ENCODE data around the gene MLC1. TPM values are rescaled to one million over a fixed set of nuclear protein-coding genes. Genes with fewer than 3 reads are reported as not detected.

The MLC1 gene
- total RNA-seq, 1 experiment from 2014 or later: not detected

DNA sequence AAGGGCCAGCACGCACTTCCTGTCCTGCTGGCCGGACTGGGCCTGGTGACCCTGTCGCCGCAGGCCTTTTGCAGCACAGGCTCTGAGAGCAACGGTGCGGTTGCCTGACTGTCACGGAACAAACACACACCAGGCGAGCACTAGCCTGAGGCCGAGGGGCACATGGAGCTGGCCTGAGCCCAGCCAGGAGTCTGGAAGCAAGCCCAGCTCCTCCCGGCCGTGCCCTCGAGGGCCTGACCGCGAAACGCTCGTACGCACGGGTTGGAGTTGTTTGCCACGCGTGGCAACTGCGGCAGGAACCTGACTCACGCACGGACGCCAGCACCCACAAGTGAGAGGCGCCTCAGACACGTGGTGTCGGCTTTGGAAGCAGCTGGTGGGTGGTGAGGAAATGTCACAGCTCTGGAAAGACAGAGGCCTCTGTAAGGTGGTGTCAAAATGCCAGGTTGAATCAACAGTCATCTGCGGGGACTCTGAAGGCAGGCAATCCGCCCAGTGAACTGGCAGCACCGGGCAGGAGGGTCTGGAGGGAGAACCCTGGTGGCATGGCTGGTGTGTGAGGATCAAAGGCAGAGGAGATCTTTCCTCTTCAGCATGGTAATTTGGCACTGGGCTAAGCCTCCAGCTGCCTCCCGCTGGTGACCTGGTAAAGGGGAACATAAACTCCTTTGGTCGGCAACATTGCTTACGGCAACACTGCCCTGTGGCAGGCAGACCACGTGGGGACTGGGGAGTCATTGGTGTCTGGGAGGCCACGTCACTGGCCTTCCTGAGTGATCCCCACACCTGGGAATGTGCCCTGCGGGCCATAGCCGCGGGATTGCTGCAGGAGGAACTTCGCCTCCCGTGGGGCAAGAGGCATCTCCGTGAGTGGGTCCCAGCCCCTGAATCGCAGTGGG, 57.3 kb downstream of the MLC1 start:
- DNase-seq (ENCODE audit: low spot score): peak; percentile 14
- in situ Hi-C loops (cut with HindIII; ENCODE audit: low sequenced_read_pairs): no loop called here

DNA sequence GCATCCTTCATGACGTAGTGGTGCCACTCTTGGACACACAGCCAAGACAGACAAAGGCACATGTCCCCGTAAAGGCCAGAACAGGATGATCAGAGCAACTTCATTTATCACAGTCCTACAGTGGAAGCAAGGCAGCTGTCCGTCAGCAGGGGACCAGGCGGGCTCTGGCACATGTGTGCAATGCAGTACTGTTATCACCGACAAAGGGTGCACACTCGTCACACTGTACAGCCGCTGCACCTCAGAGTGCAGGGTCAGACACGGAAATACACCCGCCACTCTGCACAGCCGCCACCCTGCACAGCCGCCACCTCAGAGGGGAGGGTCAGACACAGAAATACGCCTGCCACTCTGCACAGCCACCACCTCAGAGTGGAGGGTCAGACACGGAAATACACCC, 59.2 kb downstream of the MLC1 start:
- DNase-seq (ENCODE audit: low spot score): no peak
- in situ Hi-C loops (cut with HindIII; ENCODE audit: low sequenced_read_pairs): no loop called here

GRCh38 chr22:50022171-50022819, 62.9 kb downstream of the MLC1 start:
- DNase-seq (ENCODE audit: low spot score): no peak
- in situ Hi-C loops (cut with HindIII; ENCODE audit: low sequenced_read_pairs): no loop called here

DNA sequence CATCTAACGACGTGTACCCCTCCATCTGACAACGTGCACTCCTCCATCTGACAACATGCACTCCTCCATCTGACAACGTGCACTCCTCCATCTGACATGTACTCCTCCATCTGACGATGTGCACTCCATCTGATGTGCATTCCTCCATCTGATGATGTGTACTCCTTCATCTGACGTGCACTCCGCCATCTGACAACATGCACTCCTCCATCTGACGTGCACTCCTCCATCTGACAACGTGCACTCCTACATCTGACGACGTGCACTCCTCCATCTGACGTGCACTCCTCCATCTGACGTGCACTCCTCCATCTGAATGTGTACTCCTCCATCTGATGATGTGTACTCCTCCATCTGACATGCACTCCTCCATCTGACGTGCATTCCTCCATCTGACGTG, 64.6 kb downstream of the MLC1 start:
- DNase-seq (ENCODE audit: low spot score): no peak
- in situ Hi-C loops (cut with HindIII; ENCODE audit: low sequenced_read_pairs): no loop called here

DNA sequence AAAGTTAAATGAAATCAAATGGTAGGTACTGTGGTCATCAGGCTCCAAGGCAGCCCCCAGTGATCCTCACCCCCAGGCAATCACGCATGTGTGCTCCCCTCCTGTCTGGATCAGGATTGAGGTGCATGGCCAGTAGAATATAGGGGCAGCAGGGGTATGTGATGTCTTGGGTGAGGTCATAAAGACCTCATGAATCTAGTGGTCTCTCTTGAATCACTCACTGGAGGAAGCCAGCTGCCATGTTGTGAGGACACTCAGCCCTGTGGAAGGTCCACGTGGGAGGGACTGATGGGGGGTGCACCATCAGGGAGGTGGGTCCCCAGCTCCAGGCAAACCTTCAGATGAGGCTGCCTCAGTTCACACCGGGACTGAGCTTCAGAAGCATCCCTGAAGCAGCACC, 65.9 kb downstream of the MLC1 start:
- in situ Hi-C loops (cut with HindIII; ENCODE audit: low sequenced_read_pairs): no loop called here
- DNase-seq (ENCODE audit: low spot score): no peak

GRCh38 chr22:50018608-50019285, 66.5 kb downstream of the MLC1 start:
- no peak for DNase-seq (ENCODE audit: low spot score)
- in situ Hi-C loops (cut with HindIII; ENCODE audit: low sequenced_read_pairs): no loop called here

DNA sequence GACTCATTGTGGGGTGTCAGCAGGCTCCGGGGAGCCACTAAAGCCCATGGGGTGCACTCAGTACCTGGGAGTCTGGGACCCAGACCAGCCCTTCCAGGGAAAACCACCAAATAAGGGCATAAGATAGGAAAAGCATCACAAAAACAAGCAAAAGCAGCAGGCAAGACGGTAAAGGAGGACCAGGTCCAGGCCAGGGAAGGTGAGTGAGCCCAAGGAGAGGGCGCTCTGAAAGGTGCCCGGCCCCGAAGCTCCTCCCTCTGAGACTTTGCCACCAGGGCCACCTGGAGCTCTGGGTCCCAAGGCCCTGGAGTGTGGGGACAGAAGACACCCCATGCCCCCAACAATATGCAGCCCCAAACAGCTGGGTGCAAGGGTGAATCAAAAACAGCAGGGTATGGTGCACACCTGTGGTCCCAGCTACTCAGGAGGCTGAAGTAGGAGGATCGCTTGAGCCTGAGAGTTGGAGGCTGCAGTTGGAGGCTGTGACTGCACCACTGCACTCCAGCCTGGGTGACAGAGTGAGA, 67.5 kb downstream of the MLC1 start:
- in situ Hi-C loops (cut with HindIII; ENCODE audit: low sequenced_read_pairs): no loop called here
- no peak for DNase-seq (ENCODE audit: low spot score)

DNA sequence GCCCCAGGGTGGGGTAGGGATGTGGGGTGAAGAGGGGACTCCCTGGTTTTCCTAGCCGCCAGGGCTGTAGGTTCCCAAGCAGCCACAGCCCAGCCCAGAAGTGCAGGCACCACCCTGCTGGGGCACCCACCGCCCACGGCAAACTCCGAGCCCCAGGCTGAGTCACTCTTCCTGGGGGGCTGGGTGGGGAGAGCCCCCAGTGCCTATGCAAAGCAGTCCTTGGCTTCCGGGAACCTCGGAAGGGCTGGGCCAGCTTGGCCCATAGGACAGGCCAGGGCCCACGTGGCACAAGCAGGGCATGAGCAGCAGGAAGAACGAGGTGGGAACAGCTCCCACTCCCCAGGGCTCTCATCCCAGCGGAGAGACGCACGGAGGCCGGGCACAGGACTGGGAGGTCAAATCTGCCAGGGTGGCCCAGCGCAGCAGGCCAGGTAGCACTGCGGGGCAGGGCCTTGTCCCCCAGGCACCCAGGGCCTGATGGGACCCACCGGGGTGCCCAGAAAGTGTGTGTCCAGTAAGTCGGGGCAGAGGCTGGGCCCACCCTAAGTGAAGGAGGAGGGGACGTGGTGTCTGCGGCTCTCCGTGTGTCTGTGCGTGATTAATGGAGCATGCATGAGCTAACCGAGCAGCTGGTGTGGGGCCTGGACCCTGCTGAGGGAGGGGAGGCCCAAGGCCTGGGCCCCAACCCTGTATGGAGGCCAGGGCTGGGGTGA, 68.1 kb downstream of the MLC1 start:
- no peak for DNase-seq (ENCODE audit: low spot score)
- in situ Hi-C loops (cut with HindIII; ENCODE audit: low sequenced_read_pairs): no loop called here

GRCh38 chr22:50016308-50016987, 68.8 kb downstream of the MLC1 start:
- no peak for DNase-seq (ENCODE audit: low spot score)

DNA sequence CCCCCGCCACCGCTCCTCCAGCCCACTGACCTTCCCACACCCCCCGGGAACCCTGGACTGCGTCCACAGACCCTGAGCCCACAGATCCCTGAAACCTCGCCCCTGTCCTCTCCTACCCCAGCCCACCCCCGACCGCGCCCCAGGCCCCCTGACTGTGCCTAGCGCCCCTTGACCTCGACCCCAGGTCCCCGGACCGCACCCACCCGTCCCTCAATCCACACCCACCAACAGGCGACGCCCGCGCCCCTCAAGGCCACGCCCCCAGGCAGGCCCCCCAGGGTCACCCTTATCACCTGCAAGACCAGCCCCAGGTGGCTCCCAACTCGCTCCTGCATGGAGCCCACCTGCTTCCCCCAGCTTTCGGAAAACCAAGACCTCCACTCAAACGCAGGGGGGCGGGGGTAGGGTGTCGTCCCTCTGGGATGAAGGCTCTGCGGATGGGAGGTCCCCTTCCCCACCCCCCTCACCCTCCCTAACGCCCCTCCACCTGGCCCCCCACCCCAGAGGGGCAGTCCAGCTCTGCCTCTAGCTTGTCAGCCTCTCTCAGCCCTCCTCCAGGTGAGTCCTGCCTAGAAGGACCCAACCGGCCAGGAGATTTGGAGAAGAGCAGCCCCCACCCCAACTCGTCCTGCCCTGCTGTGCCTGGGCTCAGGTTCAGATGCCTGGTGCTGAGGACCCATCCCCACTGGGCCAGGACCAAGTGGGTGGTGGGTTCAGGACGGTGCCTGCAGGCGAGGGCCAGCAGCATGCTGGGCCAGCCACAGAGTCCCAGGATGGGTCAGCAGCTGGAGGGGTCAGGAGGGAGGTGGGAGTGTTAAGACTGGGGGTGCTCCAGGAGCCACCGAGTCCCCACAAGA, 69.5 kb downstream of the MLC1 start:
- in situ Hi-C loops (cut with HindIII; ENCODE audit: low sequenced_read_pairs): no loop called here
- no peak for DNase-seq (ENCODE audit: low spot score)

More at GRCh38 chr22:50016308-50016987, 68.8 kb downstream of the MLC1 start:
- in situ Hi-C loops (cut with HindIII; ENCODE audit: low sequenced_read_pairs): no loop called here

DNA sequence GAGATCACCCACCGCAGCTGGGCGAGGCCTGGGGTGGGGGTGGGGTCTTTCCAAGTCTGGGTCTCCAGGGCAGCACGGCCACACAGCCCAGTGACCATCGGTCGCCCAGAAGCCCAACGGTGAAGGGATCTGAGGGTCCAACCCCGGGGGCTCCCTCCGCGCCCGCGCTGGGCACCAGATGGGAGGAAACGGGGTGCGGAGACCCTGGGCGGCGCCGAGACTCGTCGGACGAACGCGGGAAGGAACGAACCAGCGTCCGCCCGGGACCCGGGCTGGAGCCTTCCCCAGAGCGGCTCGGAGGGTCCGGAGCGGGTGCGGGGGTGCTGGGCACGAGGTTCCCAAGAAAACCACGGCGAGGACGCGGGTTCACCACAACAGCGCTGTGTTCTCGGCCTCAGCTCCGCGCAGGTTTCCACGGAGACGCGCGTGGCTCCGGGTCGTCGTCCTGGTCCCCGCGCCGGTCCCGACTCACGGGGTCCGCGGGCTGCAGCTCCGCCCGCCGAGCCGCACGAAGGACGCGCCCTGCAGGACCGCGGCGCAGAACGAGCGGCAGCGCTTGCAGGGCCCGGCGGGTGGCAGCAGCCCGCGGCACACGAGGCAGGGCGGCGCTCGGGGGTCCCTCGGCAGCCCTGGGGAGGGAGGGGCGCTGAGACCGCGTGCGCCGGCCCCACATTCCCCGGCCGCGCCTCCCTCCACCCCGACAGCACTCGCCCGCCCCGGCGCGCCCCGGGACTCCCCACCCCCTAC, 70.4 kb downstream of the MLC1 start:
- DNase-seq (ENCODE audit: low spot score): no peak
- in situ Hi-C loops (cut with HindIII; ENCODE audit: low sequenced_read_pairs): no loop called here

DNA sequence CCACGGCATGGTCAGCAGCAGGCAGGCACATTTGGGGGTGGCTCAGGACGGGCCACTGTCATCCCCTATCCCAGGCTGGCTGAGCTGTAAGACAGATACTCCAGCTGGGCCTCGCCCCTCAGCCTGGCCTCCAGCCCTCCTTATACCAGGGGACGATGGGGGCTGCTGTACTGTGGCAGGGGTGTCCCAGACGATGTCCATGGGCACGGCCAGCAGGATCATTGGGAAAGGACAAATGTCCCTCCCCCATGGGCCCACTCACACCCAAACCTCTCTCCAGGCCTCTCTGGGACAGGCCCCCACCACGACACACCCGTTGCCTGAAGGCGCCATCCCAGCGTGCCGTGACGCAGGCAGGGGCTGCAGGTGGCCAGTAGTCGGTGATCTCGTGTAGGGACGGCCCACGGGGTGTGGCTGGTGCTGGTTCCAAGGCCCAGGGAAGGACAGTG, 71.1 kb downstream of the MLC1 start:
- in situ Hi-C loops (cut with HindIII; ENCODE audit: low sequenced_read_pairs): no loop called here
- no peak for DNase-seq (ENCODE audit: low spot score)

DNA sequence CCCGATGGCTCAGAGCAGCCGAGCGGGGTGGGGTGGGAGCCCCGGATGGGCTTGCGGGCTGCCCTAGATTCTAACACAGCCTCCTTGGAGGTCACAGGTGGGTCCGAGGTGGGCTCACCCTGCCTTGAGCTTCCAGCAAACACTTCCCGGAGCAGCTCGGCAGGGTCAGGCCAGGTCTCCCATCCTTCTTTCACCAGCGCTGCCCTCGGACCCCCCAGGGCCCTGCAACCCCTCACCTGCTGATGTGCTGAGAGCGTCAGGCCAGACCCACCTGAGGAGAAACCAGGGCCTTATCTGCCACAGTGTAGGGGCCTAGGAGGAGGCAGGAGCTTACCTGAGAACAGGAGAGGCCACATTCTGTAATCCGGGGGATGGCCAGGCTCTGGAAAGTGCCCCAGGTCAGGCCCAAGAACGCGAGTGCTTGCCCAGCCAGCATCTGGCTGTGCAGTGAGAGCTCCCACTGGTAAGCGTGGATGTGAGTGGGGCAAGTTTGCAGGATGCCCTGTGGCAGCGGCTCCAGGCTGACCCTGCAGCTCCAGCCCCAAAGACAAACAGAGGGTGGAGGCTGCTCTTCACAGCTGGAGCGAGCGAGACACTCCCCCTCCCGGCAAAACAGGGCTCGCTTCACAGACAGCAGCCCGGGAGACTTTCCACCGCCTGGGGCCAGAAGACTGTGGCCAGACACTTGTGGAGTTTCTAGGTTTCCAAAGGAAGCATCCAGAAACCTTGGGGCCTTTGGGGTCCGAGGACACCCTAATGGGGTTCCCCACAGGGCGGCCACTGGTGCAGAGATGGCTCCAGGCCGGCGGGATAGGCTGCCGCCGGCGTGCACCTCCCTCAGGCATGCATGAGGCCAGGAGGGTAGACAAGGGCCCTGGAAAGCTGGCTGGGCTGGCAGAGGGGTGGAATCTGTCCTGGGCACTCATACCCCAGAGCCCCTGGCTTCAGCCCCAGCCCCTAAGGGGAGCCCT, 72.7 kb downstream of the MLC1 start, which contains the start of gene IL17REL:
Gene IL17REL (minus strand): TSS at position 555 of the 971 bp plus-strand sequence. CDS start 119 bp downstream, at position 436.
- in situ Hi-C loops (cut with HindIII; ENCODE audit: low sequenced_read_pairs): no loop called here
- DNase-seq (ENCODE audit: low spot score): no peak

DNA sequence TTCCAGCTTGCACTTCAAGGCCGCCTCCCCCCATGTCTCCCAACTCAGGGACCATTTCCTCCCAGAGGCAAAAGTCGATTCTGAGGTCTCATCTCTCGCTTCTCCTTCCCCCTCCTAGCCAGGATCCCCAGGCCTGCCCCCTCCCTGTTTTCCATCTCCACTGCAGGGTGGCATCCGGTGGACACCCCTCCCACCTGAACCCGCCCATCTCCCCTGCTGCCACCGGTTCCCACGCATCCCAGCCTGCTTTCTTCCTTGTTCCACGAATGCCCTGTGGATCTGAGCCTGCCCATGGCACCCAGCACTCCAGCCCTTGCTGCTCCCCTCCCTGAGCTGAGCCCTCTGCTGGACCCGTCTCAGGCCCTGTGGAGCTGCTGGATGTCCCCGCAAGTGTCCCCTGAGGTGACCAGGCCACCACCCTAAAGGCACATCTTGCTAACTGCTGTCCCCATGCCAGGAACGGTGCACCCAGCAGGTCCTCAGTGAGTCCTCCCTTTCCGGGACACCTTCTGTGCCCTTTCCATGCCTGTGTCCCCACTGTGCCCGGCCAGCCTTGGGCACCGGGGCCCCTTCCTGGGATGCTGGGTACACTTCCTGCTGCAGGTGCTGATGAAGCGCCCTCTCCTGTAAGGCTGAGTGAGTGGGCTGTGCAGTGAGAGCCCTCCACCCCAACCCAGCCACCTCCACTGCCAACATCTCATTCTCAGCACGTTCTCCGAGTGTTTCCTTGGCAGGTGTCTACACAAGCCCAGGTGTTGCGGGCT, 73.6 kb downstream of the MLC1 start:
- in situ Hi-C loops (cut with HindIII; ENCODE audit: low sequenced_read_pairs): no loop called here
- no peak for DNase-seq (ENCODE audit: low spot score)

Measured in G401 (cell line).